GM20000 (cell line): ENCODE results near the gene ARID3A.
A peak's percentile ranks its signal among the peaks of the same experiment; 100 is the strongest.

ENCODE experiments used
- DNase-seq: peaks from one replicate; pipeline ENCODE4 v3.0.0; 2012; ENCODE audit warnings: low spot score
- TF ChIP-seq, protein P1 (sequence below): IDR thresholded peaks from 2 replicates; pipeline ENCODE4 v1.5.1; 2012; ENCODE audit warnings: mild to moderate bottlenecking, control low read depth; ENCODE audit errors: extremely low read depth, missing control alignments

Gene ARID3A

DNA sequence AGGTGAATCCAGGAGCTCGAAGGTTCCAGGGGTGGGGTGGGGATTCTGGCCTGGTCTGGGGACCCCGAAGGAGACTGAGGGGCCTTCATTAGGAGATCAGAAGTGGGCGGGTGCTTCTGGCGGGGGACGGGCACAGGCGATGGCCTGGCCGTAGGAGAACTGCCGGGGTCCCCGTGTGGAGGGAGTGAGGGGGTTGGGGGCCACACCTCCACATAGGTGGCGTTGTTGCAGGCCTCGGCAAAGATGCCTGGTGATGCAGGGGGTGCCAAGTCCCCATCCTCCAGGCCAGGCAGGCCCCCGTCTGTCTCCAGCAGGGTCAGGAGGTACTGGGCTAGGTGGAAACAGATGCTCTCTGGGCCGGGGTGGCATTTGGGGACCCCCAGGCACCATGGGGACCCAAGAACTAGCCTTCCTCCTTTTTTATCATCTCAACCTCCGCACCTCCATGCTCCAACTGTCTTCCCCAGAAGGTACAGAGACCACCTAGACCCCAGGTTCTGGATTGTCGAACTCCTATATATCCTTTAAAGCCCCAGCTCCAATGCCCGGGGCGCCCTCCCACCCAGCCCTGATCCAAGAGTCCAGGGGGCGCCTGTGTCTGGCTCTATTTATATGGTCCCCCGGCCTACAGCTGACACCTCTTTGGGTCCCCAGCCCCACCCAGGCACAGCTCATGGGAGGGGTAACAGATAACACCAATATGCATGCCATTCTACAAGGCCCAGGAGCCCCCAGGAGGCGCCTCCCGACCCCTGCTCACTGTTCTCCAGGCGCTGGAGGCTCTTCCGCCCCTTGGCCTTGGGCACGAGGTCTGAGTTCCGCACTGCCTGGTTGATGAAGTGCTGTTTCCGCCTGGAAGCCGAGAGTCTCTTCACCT is 24.4 kb upstream of the ARID3A start:
- TF ChIP-seq, protein P1, sequence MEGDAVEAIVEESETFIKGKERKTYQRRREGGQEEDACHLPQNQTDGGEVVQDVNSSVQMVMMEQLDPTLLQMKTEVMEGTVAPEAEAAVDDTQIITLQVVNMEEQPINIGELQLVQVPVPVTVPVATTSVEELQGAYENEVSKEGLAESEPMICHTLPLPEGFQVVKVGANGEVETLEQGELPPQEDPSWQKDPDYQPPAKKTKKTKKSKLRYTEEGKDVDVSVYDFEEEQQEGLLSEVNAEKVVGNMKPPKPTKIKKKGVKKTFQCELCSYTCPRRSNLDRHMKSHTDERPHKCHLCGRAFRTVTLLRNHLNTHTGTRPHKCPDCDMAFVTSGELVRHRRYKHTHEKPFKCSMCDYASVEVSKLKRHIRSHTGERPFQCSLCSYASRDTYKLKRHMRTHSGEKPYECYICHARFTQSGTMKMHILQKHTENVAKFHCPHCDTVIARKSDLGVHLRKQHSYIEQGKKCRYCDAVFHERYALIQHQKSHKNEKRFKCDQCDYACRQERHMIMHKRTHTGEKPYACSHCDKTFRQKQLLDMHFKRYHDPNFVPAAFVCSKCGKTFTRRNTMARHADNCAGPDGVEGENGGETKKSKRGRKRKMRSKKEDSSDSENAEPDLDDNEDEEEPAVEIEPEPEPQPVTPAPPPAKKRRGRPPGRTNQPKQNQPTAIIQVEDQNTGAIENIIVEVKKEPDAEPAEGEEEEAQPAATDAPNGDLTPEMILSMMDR = no peak
- no peak for DNase-seq

DNA sequence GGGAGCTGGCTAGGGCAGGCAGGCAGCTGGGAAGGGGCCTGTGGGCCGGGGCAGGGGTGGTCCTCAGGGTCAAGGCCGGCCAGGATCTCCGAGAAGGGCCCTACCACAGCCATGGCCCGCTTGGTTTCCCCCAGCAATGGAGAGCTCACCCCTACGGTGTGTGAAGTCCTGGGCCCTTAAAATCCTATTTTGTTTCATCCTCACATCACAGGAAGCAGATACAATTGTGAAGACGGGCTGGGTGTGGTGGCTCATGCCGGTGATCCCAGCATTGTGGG is 23.8 kb upstream of the ARID3A start:
- TF ChIP-seq, protein P1 = no peak
- no peak for DNase-seq

DNA sequence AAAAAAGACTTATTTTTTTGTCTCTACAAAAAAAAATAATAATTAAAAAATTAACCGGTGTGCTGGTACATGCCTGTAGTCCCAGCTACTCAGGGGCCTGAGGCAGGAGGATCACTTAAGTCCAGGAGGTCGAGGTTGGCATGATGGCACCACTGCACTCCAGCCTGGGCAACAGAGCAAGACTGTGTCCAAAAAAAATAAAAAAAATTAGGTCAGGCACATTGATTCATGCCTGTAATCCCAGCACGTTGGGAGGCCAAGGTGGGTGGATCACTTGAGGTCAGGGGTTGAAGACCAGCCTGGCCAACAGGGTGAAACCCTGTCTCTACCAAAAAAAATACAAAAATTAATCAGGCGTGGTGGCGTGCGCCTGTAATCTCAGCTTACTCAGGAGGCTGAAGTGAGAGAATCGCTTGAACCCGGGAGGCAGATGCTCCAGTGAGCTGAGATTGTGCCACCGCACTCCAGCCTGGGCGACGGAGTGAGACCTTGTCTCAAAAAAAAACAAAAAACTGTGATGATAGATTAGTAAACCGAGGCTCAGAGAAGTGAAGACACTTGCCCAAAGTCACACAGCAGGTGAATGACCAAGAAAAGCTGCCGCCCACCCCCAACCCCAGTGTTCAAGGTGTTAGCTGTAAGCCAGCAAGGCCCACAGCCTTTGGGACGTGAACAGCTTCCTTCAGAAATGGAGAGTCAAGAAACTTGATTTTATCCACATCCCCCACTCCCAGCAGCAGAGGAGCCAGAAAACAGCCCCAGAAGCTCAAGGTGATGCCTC is 23.2 kb upstream of the ARID3A start:
- no peak for DNase-seq
- TF ChIP-seq, protein P1 = no peak

DNA sequence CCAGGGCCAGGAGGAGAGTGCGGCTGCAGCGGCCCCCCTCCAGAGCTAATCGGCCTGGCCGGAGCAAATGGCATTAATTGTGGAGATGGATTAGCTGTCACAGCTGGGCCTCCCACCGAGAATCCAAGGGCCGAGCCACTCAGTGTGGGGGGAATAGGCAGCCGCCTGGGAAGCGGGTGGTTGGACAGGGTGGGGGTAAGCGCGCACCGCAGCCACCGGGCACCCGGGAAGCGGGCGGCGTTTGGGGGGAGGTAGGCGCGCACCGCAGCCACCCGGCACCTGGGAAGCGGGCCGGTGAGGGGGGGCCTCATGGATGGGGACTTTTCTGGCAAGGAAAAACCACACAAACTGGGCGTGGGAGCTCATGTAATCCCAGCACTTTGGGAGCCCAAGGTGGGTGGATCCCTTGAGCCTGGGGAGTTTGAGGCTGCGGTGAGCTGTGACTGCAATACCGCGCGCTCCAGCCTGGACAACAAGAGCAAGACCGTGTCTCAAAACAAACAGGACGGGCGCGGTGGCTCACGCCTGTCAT is 22.5 kb upstream of the ARID3A start:
- TF ChIP-seq, protein P1 = no peak
- no peak for DNase-seq

DNA sequence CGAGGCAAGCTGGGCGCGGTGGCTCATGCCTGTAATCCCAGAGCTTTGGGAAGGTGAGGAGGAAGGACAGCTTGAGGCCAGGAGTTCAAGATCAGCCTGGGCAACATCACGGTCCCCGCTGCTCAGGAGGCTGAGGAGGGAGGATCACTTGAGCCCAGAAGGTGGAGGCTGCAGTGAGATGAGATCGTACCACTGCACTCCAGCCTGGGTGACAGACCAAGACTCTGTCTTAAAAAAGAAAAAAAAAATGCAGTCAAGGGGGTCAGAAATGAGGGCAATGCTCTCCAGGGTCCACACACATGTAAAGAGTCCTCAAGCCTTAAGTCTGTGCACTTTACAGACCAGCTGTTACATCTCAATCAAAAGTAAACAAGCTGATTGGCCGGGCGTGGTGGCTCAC is 21.3 kb upstream of the ARID3A start:
- TF ChIP-seq, protein P1 = no peak

DNA sequence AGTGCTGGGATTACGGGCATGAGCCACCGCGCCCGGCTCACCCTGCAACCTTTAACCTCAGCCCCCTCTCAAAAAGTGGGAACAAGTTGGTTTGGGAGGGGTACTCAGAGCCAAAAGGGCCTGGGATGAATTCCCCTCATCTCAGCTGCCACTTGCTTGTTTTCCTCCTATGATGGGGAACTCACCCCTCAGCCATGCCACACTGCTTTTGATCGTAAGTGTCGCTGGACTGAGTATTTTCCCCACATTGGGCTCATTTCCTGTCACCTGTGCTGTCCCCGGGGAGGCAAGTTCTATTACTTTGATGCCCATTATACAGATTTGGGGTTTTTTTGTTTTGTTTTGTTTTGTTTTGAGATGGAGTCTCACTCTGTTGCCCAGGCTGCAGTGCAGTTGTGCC is 19.4 kb upstream of the ARID3A start:
- DNase-seq = no peak
- TF ChIP-seq, protein P1 = no peak

More for the DNA sequence above, 21.3 kb upstream of the ARID3A start:
- no peak for DNase-seq

DNA sequence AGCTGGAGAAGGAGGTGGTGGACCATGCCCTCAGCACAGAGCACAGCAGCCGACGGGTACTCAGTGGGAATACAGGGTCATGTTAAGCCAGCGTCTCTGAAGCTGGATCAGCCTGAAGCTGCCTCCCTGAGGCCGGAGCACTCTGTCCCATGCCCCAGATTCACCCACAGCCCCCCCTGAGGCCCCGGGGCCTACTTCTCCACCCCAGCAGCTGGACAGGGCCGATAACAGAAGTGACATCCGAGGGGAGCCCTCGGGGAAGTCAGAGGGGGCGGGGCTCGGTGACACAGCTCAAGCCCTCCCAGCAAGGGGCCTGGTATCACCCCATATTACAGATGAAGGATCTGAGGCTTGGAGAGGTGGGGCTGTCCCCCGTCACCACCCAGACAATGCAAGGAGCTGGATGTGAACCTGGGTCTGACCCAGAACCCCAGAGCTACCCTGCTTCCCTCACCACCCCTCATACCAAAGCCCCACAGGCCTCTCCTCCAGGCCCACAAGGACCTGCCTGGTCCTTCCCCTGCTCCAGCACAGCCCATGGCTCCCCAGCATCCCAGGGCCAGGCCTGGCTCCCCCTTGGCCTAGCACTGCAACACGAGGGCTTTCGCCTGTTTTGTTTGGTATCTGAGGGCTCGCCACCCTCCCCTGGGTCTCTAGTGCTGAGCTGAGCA is 18.5 kb upstream of the ARID3A start:
- peak; percentile 79 for DNase-seq
- TF ChIP-seq, protein P1 = no peak
